HEK293 (cell line): ENCODE data around the gene ZDHHC24.

Source experiments
- CTCF ChIA-PET: fragments of 350-600 bp; formaldehyde crosslinking; extraction: SDS; loops from one replicate; lab custom pipeline; 2021; ENCODE audit warnings: antibody characterized with exemption; lab: Yijun Ruan, JAX
- POLR2A ChIA-PET: fragments of 300-600 bp; formaldehyde crosslinking; extraction: SDS; loops from one replicate; lab custom pipeline; 2020; ENCODE audit warnings: antibody characterized with exemption, inconsistent platforms; lab: Yijun Ruan, JAX
- H3K27ac ChIP-seq: fragments of 200-500 bp; sonication (Bioruptor generic); 2 replicates; pipeline ENCODE4 v1.5.1; 2014; ENCODE audit warnings: low read depth, low read length, control low read depth, inconsistent platforms; ENCODE audit errors: extremely low read depth
- H3K36me3 ChIP-seq, 2 experiments: fragments of 200-500 bp in 1 of 2; sonication (Bioruptor generic) in 1 of 2; 1 replicate in 1 of 2; 2 replicates in 1 of 2; pipeline ENCODE4 v1.5.1; 2014 to 2017; ENCODE audit warnings: inconsistent platforms in 2 of 2, low read length in 2 of 2; ENCODE audit not compliant: control insufficient read depth in 2 of 2, insufficient read depth in 1 of 2
- H3K4me1 ChIP-seq: fragments of 200-500 bp; sonication (Bioruptor generic); 2 replicates; pipeline ENCODE4 v1.5.1; 2014; ENCODE audit warnings: mild to moderate bottlenecking, low read length, inconsistent platforms; ENCODE audit not compliant: control insufficient read depth, insufficient read depth
- H3K4me3 ChIP-seq: 2 replicates; pipeline ENCODE4 v1.5.1; 2011; ENCODE audit warnings: low read depth, mild to moderate bottlenecking, control low read depth, low read length, moderate library complexity
- H3K9me3 ChIP-seq: fragments of 200-500 bp; sonication (Bioruptor generic); 2 replicates; pipeline ENCODE4 v1.5.1; 2014; ENCODE audit warnings: low read depth, low read length, inconsistent platforms; ENCODE audit not compliant: control insufficient read depth, insufficient read depth
- RBAK ChIP-seq: fragments of 450-650 bp; formaldehyde crosslinking; IDR thresholded peaks from 2 replicates; pipeline ENCODE4 v1.5.1; 2016; ENCODE audit warnings: missing biosample characterization, missing genetic modification characterization
- SALL2 ChIP-seq: fragments of 450-650 bp; formaldehyde crosslinking; IDR thresholded peaks from 2 replicates; pipeline ENCODE4 v1.5.0; 2017; ENCODE audit warnings: missing biosample characterization, mild to moderate bottlenecking, missing genetic modification characterization, borderline replicate concordance
- SETDB1 ChIP-seq: IDR thresholded peaks from one replicate; pipeline ENCODE4 v1.6.1; 2017; ENCODE audit warnings: mild to moderate bottlenecking, low read length, moderate library complexity, mixed read lengths; ENCODE audit not compliant: insufficient read length
- TRIM28 ChIP-seq: IDR thresholded peaks from 2 replicates; pipeline ENCODE4 v1.6.1; 2011; ENCODE audit warnings: low read length, control low read depth, borderline replicate concordance
- ZBTB21 ChIP-seq: fragments of 450-650 bp; formaldehyde crosslinking; IDR thresholded peaks from 2 replicates; pipeline ENCODE4 v1.5.1; 2017; ENCODE audit warnings: missing biosample characterization, missing genetic modification characterization
- ZBTB48 ChIP-seq: fragments of 450-650 bp; formaldehyde crosslinking; IDR thresholded peaks from 2 replicates; pipeline ENCODE4 v1.5.1; 2016; ENCODE audit warnings: missing biosample characterization, missing genetic modification characterization
- ZFP37 ChIP-seq: fragments of 450-650 bp; formaldehyde crosslinking; IDR thresholded peaks from 2 replicates; pipeline ENCODE4 v1.5.1; 2016; ENCODE audit warnings: missing biosample characterization, missing genetic modification characterization
- ZNF112 ChIP-seq: fragments of 450-650 bp; formaldehyde crosslinking; IDR thresholded peaks from 2 replicates; pipeline ENCODE4 v1.5.0; 2017; ENCODE audit warnings: missing biosample characterization, missing genetic modification characterization
- ZNF169 ChIP-seq: fragments of 450-650 bp; formaldehyde crosslinking; IDR thresholded peaks from 2 replicates; pipeline ENCODE4 v1.5.1; 2016; ENCODE audit warnings: missing biosample characterization, missing genetic modification characterization
- ZNF266 ChIP-seq: fragments of 450-650 bp; formaldehyde crosslinking; IDR thresholded peaks from 2 replicates; pipeline ENCODE4 v1.5.1; 2016; ENCODE audit warnings: missing biosample characterization, missing genetic modification characterization, low read depth
- ZNF324 ChIP-seq: fragments of 450-650 bp; formaldehyde crosslinking; IDR thresholded peaks from 2 replicates; pipeline ENCODE4 v1.5.1; 2016; ENCODE audit warnings: missing biosample characterization, missing genetic modification characterization
- ZNF354C ChIP-seq: fragments of 450-650 bp; formaldehyde crosslinking; IDR thresholded peaks from 2 replicates; pipeline ENCODE4 v1.5.1; 2016; ENCODE audit warnings: missing biosample characterization, missing genetic modification characterization, low read depth, borderline replicate concordance
- ZNF48 ChIP-seq: fragments of 450-650 bp; formaldehyde crosslinking; IDR thresholded peaks from 2 replicates; pipeline ENCODE4 v1.5.1; 2016; ENCODE audit warnings: missing biosample characterization, missing genetic modification characterization
- ZNF510 ChIP-seq: fragments of 450-650 bp; formaldehyde crosslinking; IDR thresholded peaks from 2 replicates; pipeline ENCODE4 v1.5.1; 2018; ENCODE audit warnings: mild to moderate bottlenecking, missing genetic modification characterization, missing biosample characterization; ENCODE audit not compliant: insufficient replicate concordance
- ZNF571 ChIP-seq: fragments of 450-650 bp; formaldehyde crosslinking; IDR thresholded peaks from 2 replicates; pipeline ENCODE4 v1.5.0; 2017; ENCODE audit warnings: missing biosample characterization, missing genetic modification characterization
- ZNF585B ChIP-seq: fragments of 450-650 bp; formaldehyde crosslinking; IDR thresholded peaks from 2 replicates; pipeline ENCODE4 v1.5.1; 2016; ENCODE audit warnings: missing biosample characterization, missing genetic modification characterization
- ZNF610 ChIP-seq: fragments of 450-650 bp; formaldehyde crosslinking; IDR thresholded peaks from 2 replicates; pipeline ENCODE4 v1.5.1; 2016; ENCODE audit warnings: missing biosample characterization, missing genetic modification characterization, borderline replicate concordance
- ZNF621 ChIP-seq: fragments of 450-650 bp; formaldehyde crosslinking; IDR thresholded peaks from 2 replicates; pipeline ENCODE4 v1.5.1; 2017; ENCODE audit warnings: missing biosample characterization, missing genetic modification characterization
- ZNF654 ChIP-seq: fragments of 450-650 bp; formaldehyde crosslinking; IDR thresholded peaks from 2 replicates; pipeline ENCODE4 v1.5.1; 2016; ENCODE audit warnings: low read depth, missing biosample characterization, missing genetic modification characterization
- ZNF664 ChIP-seq: fragments of 450-650 bp; formaldehyde crosslinking; IDR thresholded peaks from 2 replicates; pipeline ENCODE4 v1.5.1; 2016; ENCODE audit warnings: missing biosample characterization, missing genetic modification characterization
- ZNF701 ChIP-seq: fragments of 450-650 bp; formaldehyde crosslinking; IDR thresholded peaks from 2 replicates; pipeline ENCODE4 v1.5.1; 2016; ENCODE audit warnings: missing biosample characterization, missing genetic modification characterization
- TF ChIP-seq, protein P1 (sequence below): fragments of 450-650 bp; formaldehyde crosslinking; optimal IDR thresholded peaks from 2 replicates; pipeline ENCODE3; 2016; ENCODE audit warnings: missing biosample characterization, mild to moderate bottlenecking, missing genetic modification characterization
- TF ChIP-seq, protein P2 (sequence below): fragments of 450-650 bp; formaldehyde crosslinking; IDR thresholded peaks from 2 replicates; pipeline ENCODE4 v1.5.1; 2016; ENCODE audit warnings: missing biosample characterization, missing genetic modification characterization
- TF ChIP-seq, protein P3 (sequence below): fragments of 450-650 bp; formaldehyde crosslinking; IDR thresholded peaks from 2 replicates; pipeline ENCODE4 v1.5.1; 2016; ENCODE audit warnings: missing biosample characterization, missing genetic modification characterization
- TF ChIP-seq, protein P4 (sequence below): fragments of 450-650 bp; formaldehyde crosslinking; IDR thresholded peaks from 2 replicates; pipeline ENCODE4 v1.5.1; 2017; ENCODE audit warnings: missing biosample characterization, missing genetic modification characterization
- TF ChIP-seq, protein P5 (sequence below): fragments of 450-650 bp; formaldehyde crosslinking; IDR thresholded peaks from 2 replicates; pipeline ENCODE4 v1.5.1; 2016; ENCODE audit warnings: missing biosample characterization, missing genetic modification characterization

Gene ZDHHC24

DNA sequence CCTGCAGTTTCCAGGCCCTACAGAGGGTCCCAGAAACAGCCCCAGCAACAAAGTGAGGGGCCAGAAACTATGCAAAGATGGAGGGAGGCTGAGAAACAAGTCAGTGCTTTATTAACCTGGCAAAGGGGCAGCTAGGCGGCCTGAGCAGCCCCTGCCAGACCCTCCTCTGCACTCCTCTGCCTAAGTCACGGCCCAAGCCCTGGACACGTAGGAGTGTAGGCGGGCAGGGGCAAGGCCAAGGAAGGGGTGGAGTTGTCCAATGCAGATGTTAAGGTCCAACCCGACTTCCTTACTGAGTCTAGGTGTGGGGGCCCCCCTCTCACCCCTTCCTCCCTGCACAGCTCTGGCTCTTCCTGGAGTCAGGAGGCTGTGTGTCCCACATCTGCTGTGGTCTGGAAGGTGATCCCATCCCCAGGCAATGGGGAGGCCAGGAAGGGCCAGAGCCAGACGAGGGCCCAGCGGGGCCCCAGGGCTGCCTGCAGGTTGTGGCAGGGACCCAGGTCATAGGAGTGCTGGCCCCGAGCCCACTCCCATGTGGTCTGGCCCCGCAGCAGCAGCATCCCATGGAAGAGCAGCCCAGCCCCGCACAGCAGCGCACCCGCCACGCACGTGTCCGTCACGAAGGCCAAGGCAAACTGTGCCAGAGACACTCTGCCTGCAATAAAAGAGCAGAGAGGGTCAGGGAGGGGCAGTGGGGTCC lies 6.5 kb downstream of the ZDHHC24 start:
- Histone ChIP-seq H3K36me3 (peaks cover 0 to 57% of the 10 kb centered on the region in 2 experiments; a peak in 2 of 3 replicates), H3K4me1 (no peaks in the 10 kb centered on the region), H3K9me3 (no peaks in the 10 kb centered on the region), H3K27ac (no peak overlapping the region), H3K4me3 (no peak overlapping the region)
- CTCF ChIA-PET: no interaction called here
- POLR2A ChIA-PET: no interaction called here
- TF ChIP-seq, protein P1, sequence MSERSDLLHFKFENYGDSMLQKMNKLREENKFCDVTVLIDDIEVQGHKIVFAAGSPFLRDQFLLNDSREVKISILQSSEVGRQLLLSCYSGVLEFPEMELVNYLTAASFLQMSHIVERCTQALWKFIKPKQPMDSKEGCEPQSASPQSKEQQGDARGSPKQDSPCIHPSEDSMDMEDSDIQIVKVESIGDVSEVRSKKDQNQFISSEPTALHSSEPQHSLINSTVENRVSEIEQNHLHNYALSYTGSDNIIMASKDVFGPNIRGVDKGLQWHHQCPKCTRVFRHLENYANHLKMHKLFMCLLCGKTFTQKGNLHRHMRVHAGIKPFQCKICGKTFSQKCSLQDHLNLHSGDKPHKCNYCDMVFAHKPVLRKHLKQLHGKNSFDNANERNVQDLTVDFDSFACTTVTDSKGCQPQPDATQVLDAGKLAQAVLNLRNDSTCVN: no peak
- TF ChIP-seq ZNF324 (tag by site-specific recombination) (no peak), ZNF664 (tag by site-specific recombination) (no peak), ZNF510 (tag by site-specific recombination) (no peak), TRIM28 (no peak), RBAK (tag by site-specific recombination) (no peak), ZBTB48 (tag by site-specific recombination) (no peak), ZBTB21 (tag by site-specific recombination) (no peak), ZNF112 (tag by site-specific recombination) (no peak), ZFP37 (no peak)
- TF ChIP-seq, protein P2, sequence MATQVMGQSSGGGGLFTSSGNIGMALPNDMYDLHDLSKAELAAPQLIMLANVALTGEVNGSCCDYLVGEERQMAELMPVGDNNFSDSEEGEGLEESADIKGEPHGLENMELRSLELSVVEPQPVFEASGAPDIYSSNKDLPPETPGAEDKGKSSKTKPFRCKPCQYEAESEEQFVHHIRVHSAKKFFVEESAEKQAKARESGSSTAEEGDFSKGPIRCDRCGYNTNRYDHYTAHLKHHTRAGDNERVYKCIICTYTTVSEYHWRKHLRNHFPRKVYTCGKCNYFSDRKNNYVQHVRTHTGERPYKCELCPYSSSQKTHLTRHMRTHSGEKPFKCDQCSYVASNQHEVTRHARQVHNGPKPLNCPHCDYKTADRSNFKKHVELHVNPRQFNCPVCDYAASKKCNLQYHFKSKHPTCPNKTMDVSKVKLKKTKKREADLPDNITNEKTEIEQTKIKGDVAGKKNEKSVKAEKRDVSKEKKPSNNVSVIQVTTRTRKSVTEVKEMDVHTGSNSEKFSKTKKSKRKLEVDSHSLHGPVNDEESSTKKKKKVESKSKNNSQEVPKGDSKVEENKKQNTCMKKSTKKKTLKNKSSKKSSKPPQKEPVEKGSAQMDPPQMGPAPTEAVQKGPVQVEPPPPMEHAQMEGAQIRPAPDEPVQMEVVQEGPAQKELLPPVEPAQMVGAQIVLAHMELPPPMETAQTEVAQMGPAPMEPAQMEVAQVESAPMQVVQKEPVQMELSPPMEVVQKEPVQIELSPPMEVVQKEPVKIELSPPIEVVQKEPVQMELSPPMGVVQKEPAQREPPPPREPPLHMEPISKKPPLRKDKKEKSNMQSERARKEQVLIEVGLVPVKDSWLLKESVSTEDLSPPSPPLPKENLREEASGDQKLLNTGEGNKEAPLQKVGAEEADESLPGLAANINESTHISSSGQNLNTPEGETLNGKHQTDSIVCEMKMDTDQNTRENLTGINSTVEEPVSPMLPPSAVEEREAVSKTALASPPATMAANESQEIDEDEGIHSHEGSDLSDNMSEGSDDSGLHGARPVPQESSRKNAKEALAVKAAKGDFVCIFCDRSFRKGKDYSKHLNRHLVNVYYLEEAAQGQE (tag by site-specific recombination): no peak
- TF ChIP-seq, protein P3, sequence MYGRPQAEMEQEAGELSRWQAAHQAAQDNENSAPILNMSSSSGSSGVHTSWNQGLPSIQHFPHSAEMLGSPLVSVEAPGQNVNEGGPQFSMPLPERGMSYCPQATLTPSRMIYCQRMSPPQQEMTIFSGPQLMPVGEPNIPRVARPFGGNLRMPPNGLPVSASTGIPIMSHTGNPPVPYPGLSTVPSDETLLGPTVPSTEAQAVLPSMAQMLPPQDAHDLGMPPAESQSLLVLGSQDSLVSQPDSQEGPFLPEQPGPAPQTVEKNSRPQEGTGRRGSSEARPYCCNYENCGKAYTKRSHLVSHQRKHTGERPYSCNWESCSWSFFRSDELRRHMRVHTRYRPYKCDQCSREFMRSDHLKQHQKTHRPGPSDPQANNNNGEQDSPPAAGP: no peak

DNA sequence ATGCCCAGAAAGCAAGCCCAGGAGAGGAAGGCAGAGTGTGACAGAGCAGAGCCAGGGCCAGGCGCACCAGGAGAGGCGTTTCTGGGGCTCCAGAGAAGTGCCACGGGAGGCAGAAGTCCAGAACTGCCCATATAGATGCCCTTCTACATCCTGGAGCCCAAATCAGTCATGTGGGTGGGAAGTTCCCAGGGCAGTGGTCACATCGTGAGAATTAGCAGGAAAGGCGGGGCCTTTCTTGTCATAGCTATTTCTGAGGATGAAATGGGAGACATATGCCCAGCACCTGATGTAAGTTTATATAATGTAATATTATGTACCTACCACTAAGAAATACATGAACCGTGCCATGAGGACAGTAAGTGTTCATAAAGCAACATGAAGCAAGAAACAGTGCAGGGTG lies 13.1 kb downstream of the ZDHHC24 start:
- peaks cover 0 to 28% of the 10 kb centered on the region in 2 experiments; a peak in 2 of 3 replicates for H3K36me3 ChIP-seq
- H3K4me1 ChIP-seq: no peaks in the 10 kb centered on the region
- ChIA-PET POLR2A (interaction anchor here (1.0 to 1.6 kb wide), 3 partner anchors 13 to 18 kb away, joined by 3 to 5 read pairs (median 3); partner anchors contain the start of gene ZDHHC24), CTCF (interaction anchor here (0.6 kb wide), 1 partner anchor 121 kb away, joined by 3 read pairs; no protein-coding TSS in a partner anchor)
- H3K4me3 ChIP-seq: no peak overlapping the region
- TF ChIP-seq SETDB1 (no peak), ZNF266 (tag by site-specific recombination) (no peak), ZNF48 (tag by site-specific recombination) (no peak), SALL2 (tag by site-specific recombination) (no peak), ZNF610 (no peak), ZNF621 (tag by site-specific recombination) (no peak), ZNF571 (no peak), ZNF169 (tag by site-specific recombination) (no peak), ZNF701 (tag by site-specific recombination) (no peak), ZNF585B (tag by site-specific recombination) (no peak), ZNF654 (tag by site-specific recombination) (no peak), ZNF354C (tag by site-specific recombination) (no peak), TRIM28 (no peak)
- TF ChIP-seq, protein P4, sequence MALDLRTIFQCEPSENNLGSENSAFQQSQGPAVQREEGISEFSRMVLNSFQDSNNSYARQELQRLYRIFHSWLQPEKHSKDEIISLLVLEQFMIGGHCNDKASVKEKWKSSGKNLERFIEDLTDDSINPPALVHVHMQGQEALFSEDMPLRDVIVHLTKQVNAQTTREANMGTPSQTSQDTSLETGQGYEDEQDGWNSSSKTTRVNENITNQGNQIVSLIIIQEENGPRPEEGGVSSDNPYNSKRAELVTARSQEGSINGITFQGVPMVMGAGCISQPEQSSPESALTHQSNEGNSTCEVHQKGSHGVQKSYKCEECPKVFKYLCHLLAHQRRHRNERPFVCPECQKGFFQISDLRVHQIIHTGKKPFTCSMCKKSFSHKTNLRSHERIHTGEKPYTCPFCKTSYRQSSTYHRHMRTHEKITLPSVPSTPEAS: no peak
- TF ChIP-seq, protein P5, sequence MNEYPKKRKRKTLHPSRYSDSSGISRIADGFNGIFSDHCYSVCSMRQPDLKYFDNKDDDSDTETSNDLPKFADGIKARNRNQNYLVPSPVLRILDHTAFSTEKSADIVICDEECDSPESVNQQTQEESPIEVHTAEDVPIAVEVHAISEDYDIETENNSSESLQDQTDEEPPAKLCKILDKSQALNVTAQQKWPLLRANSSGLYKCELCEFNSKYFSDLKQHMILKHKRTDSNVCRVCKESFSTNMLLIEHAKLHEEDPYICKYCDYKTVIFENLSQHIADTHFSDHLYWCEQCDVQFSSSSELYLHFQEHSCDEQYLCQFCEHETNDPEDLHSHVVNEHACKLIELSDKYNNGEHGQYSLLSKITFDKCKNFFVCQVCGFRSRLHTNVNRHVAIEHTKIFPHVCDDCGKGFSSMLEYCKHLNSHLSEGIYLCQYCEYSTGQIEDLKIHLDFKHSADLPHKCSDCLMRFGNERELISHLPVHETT (tag by site-specific recombination): no peak
- no peak overlapping the region for H3K27ac ChIP-seq
- no peaks in the 10 kb centered on the region for H3K9me3 ChIP-seq
